Heart right ventricle (tissue), 16 donors: ENCODE results near the gene PLPP1. TPM values are rescaled to one million over a fixed set of nuclear protein-coding genes. Genes with fewer than 3 reads are reported as not detected.

Experiments used
- ATAC-seq, 8 donors: fragments of 200-7000 bp; cut with Tn5 transposase; one replicate each; pipeline ENCODE4 v1.9.1; 2020; ENCODE audit warnings: mild to moderate bottlenecking in 8 of 8, moderate library complexity in 8 of 8, moderate number of reproducible peaks in 1 of 8
- DNase-seq, 2 donors: peaks; one replicate each; pipeline ENCODE4 v3.0.0-alpha.2; 2020
- H3K27ac ChIP-seq, 10 donors: fragments of 200-600 bp; sonication (generic) in 2 of 10; one replicate each; pipeline versions ENCODE4 v1.5.0 to v1.8.0; 2020 to 2022; ENCODE audit warnings: mild to moderate bottlenecking in 3 of 10
- H3K27me3 ChIP-seq, 7 donors: fragments of 200-600 bp; one replicate each; pipeline ENCODE4 v1.8.0; 2021 to 2022; ENCODE audit warnings: mild to moderate bottlenecking in 2 of 7
- H3K36me3 ChIP-seq, 9 donors: fragments of 200-600 bp; sonication (generic) in 1 of 9; one replicate each; pipeline versions ENCODE4 v1.5.0 to v1.8.0; 2020 to 2022; ENCODE audit warnings: mild to moderate bottlenecking in 2 of 9
- H3K4me1 ChIP-seq, 9 donors: fragments of 200-600 bp; sonication (generic) in 1 of 9; one replicate each; pipeline versions ENCODE4 v1.5.0 to v1.8.0; 2020 to 2022; ENCODE audit warnings: mild to moderate bottlenecking in 4 of 9
- H3K4me3 ChIP-seq, 10 donors: fragments of 200-600 bp; sonication (generic) in 2 of 10; one replicate each; pipeline versions ENCODE4 v1.5.0 to v1.8.0; 2020 to 2022; ENCODE audit warnings: mild to moderate bottlenecking in 7 of 10, moderate library complexity in 2 of 10
- H3K9me3 ChIP-seq, 11 donors: fragments of 200-600 bp in 10 of 11; sonication (generic) in 2 of 11; one replicate each; pipeline versions ENCODE4 v1.5.0 to v1.8.0; 2013 to 2022; ENCODE audit warnings: mild to moderate bottlenecking in 2 of 11, control low read depth in 1 of 11, moderate library complexity in 1 of 11
- CTCF ChIP-seq, 9 donors: fragments of 200-600 bp; sonication (generic) in 2 of 9; IDR thresholded peaks; one replicate each; pipeline versions ENCODE4 v1.5.0 to v1.8.0; 2021 to 2022; ENCODE audit warnings: antibody characterized with exemption in 9 of 9, mild to moderate bottlenecking in 5 of 9, moderate library complexity in 1 of 9
- WGBS, 2 donors: extraction: QIAGEN DNeasy Blood & Tissue Kit; methylation state at CpG; one replicate each; pipeline ENCODE4 v1.1.7; 2013; ENCODE audit warnings: inconsistent platforms in 1 of 2; 5-methylcytosine and 5-hydroxymethylcytosine counted together
- intact Hi-C, 10 donors: fragments of 100-400 bp; cut with DNase I; formaldehyde crosslinking; loops; one replicate each; pipeline versions ENCODE4 v1.11.1 to v1.14.2; 2022
- polyA plus RNA-seq, 2 donors: library from polyadenylated mRNA; stranded (reverse); fragments of 200-250 nt; gene quantifications; one replicate each; pipeline ENCODE4 v1.2.3, GENCODE V29; 2013
- total RNA-seq, 10 donors: library from RNA; stranded (reverse); fragmentation: NEBNext Ultra II Directional in 3 of 10; extraction: Animal tissue kit (Norgen Biotek cat#: 25700) in 3 of 10; gene quantifications; one replicate each; pipeline versions ENCODE4 v1.2.1 to v1.2.4, GENCODE V29; 2021 to 2023
- donor health status: Arrhythmogenic right ventricular cardiomyopathy.
- donor health status: ischemic (EF 13 %, LVEDD 7.1; RV severe dilation, severe dysfunction).
- donor health status: healthy with polysubstance abuse.
- donor health status: DM: no; HTN: yes; CAD: no.
- donor health status: DM: no; HTN: no; CAD: no.
- donor health status: ischemic (EF 25% LVEDD 6.9; RV normal size, moderate dysfunction).
- donor health status: ischemic (EF 25% LVEDD 5.7; RV mildly dilated, moderate dysfunction).
- donor health status: healthy.
- donor health status: DM: yes; HTN: yes; CAD: no.
- donor health status: Ischemic cardiomyopathy.
- donor health status: ischemic (EF 35%, LVEDD 5.7; RV mildly dilated, moderate dysfunction).
- donor health status: nonischemic (EF 11% LVEDD 7.7; RV severe dilation, severe dysfunction).
- donor health status: DM: yes; HTN: yes; CAD: no.
- donor health status: PGD.
- donor health status: ischemic (EF 29% LVEDD 5.4; RV normal size, mild dysfunction).
- donor health status: nonischemic (EF 23%, LVEDD 6.1; RV moderate dilation, normal function).

PLPP1 gene
- total and polyA plus RNA-seq, 12 donors: 58.7 to 111 (median 77.4) TPM

DNA sequence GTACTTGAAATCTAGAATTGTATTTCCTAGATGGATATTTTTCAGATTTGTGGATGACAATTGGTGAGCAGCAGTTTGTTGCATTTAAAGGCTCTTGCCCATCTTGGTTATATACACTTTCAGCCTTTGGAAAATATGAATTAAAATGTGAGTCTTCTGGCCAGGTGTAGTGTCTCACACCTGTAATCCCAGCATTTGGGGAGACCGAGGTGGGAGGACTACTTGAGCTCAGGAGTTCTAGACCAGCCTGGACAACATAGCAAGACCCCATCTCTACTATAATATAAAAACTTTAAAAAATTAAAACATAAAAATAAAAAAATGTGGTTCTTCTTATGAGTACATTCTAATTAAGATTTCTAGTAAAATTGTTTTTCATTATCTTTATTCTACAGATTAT, 125.0 kb downstream of the PLPP1 start:
- intact Hi-C loops: loop anchor here in 6 of 10 donors (2.0 to 10.0 kb wide), 4 partner anchors 65 to 283 kb away; no protein-coding TSS in a partner anchor
- peaks cover 0 to 16% (median 7%) of the 10 kb centered on the region in 9 donors for H3K4me1 ChIP-seq
- peaks cover 0 to 91% (median 6%) of the 10 kb centered on the region in 9 donors for H3K36me3 ChIP-seq
- H3K4me3 ChIP-seq: no peak overlapping the region
- WGBS, 2 donors: 100% methylated on average over 1 of the region's 1 CpG
- DNase-seq: no peak
- no peaks in the 10 kb centered on the region for H3K27me3 ChIP-seq
- no peak for TF ChIP-seq CTCF (IDR thresholded peaks at IDR 0.05)
- H3K9me3 ChIP-seq: no peaks in the 10 kb centered on the region
- no peak overlapping the region for H3K27ac ChIP-seq
- no peak for ATAC-seq

DNA sequence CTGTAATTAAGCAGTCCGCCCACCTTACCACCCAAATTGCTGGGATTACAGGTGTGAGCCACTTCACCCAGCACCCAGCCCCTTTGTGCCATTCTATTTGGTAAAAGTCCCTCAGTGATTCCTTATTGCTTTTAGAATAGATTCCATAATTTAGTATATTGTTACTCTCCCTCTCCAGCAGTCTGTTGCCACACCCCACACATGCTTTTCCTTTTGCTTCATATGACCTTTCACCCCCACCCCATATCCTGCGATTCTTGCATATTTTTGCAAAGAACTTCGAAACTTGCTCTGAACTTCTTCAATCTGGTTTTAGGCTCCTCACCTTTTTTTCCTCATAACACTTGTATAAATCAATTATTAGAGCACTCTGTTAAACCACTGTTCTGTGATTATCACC, 126.8 kb downstream of the PLPP1 start:
- Histone ChIP-seq H3K4me3 (no peak overlapping the region), H3K36me3 (peaks cover 0 to 97% (median 11%) of the 10 kb centered on the region in 9 donors), H3K4me1 (peaks cover 0 to 16% (median 7%) of the 10 kb centered on the region in 9 donors), H3K27ac (no peak overlapping the region), H3K27me3 (no peaks in the 10 kb centered on the region), H3K9me3 (no peaks in the 10 kb centered on the region)
- ATAC-seq (peak in 3 of 8 donors; percentile 39 to 59 (median 40)), DNase-seq (no peak)
- intact Hi-C loops: loop anchor here (1.0 to 10.0 kb wide), 8 partner anchors 63 to 286 kb away; no protein-coding TSS in a partner anchor
- 71 to 81% methylated on average over 3 of the region's 3 CpGs for WGBS, 2 donors
- TF ChIP-seq CTCF (IDR thresholded peaks at IDR 0.05): no peak

DNA sequence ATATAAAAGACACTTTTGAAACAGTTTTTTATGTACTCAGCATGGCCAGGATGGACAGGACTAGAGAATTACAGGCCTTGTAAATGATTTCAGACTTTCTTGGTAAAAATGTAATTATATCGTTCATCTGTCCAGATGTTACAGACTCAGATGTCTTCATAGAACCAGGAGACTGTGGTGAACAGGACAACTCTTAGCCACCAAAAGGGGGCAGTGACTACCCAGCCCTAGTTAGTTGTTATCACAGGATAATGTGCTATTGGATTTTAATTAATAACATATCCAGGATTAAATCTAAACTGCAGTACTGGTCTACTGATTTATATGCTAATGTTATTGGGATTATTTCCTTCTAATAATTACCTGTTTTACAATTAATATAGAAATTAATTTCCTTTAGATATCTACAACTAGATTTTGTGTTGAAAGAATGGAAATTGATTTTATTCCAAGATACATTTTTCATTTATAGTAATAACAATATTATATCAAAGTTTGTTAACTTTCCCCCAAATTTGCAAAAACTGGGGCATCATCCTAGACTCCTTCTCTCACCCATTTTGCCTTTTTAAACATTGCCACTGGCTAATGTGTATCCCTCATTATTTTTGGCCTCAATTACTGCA, 127.6 kb downstream of the PLPP1 start:
- WGBS, 2 donors: 31 to 33% methylated on average over 1 of the region's 1 CpG
- Histone ChIP-seq H3K9me3 (no peaks in the 10 kb centered on the region), H3K27ac (no peak overlapping the region), H3K4me3 (no peak overlapping the region), H3K4me1 (peaks cover 0 to 16% (median 7%) of the 10 kb centered on the region in 9 donors), H3K36me3 (peaks cover 0 to 95% (median 11%) of the 10 kb centered on the region in 9 donors), H3K27me3 (no peaks in the 10 kb centered on the region)
- ATAC-seq (peak in 7 of 8 donors; percentile 53 to 90 (median 85)), DNase-seq (peak in 1 of 2 donors; percentile 20)
- TF ChIP-seq CTCF (IDR thresholded peaks at IDR 0.05): peak; percentile 55 to 92 (median 80)
- intact Hi-C loops: loop anchor here in 9 of 10 donors (1.0 to 10.0 kb wide), 8 partner anchors 62 to 287 kb away; no protein-coding TSS in a partner anchor

DNA sequence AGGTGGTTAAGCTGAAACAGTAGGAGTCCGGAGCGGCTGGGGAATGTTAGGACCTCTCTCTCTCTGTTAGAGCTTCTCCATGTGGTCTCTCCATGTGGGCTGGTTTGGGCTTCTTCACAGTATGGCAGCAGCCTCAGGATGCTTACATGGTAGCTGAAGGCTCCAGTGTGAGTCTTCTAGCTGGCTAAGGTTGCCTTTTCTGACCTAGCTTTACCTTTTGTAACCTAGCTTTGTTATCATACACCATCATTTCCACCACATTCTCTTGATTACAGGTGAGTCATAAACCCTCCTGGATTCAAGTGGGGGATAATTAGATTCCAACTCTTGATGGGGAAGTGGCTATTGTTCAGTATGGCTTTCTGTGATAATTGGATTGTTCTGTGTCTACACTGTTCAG, 128.5 kb downstream of the PLPP1 start:
- Histone ChIP-seq H3K36me3 (peaks cover 0 to 95% (median 14%) of the 10 kb centered on the region in 9 donors), H3K4me3 (no peak overlapping the region), H3K27me3 (no peaks in the 10 kb centered on the region), H3K9me3 (no peaks in the 10 kb centered on the region), H3K27ac (no peak overlapping the region), H3K4me1 (peaks cover 0 to 16% (median 7%) of the 10 kb centered on the region in 9 donors)
- DNase-seq: no peak
- 89% methylated on average over 2 of the region's 2 CpGs for WGBS, 2 donors
- intact Hi-C loops: loop anchor here in 7 of 10 donors (2.0 to 10.0 kb wide), 5 partner anchors 61 to 287 kb away; no protein-coding TSS in a partner anchor
- TF ChIP-seq CTCF (IDR thresholded peaks at IDR 0.05): no peak
- ATAC-seq: no peak
